ENCODE results near the gene DYNLRB2.

DNA sequence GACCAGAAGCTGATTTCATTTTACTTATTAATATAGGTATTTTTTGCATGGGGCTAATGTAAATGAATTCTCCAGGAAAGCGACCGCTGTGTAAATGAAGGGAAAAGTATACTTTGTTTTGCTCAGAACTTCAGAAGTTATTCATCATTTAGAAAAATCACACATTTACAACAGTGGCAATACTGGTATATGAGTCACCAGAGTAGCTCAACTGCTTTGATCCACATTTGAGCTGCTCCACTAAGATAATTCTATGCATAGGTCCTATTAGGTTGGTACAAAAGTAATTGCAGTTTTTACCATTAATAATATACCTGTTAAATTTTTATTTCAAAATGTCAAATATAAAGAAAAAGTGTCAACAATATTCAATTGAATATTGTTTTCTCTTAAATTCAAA, 22.9 kb upstream of the DYNLRB2 start:
- no peak for TF ChIP-seq POLR2A (IDR thresholded peaks at IDR 0.05; ENCODE audit: low read depth, low read length)
- no peak for TF ChIP-seq RFX5 (IDR thresholded peaks at IDR 0.05; ENCODE audit: low read depth, low read length)
- no peak for TF ChIP-seq CTCF (IDR thresholded peaks at IDR 0.05 in 2 of 3, conservative IDR thresholded peaks at IDR 0.05 in 1 of 3; ENCODE audit: control insufficient read depth in 2 of 3, extremely low read depth in 1 of 3, insufficient read depth in 1 of 3, low read depth in 3 of 3, low read length in 3 of 3)
- TF ChIP-seq, protein P1, sequence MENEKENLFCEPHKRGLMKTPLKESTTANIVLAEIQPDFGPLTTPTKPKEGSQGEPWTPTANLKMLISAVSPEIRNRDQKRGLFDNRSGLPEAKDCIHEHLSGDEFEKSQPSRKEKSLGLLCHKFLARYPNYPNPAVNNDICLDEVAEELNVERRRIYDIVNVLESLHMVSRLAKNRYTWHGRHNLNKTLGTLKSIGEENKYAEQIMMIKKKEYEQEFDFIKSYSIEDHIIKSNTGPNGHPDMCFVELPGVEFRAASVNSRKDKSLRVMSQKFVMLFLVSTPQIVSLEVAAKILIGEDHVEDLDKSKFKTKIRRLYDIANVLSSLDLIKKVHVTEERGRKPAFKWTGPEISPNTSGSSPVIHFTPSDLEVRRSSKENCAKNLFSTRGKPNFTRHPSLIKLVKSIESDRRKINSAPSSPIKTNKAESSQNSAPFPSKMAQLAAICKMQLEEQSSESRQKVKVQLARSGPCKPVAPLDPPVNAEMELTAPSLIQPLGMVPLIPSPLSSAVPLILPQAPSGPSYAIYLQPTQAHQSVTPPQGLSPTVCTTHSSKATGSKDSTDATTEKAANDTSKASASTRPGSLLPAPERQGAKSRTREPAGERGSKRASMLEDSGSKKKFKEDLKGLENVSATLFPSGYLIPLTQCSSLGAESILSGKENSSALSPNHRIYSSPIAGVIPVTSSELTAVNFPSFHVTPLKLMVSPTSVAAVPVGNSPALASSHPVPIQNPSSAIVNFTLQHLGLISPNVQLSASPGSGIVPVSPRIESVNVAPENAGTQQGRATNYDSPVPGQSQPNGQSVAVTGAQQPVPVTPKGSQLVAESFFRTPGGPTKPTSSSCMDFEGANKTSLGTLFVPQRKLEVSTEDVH (IDR thresholded peaks at IDR 0.05; ENCODE audit: low read depth, partially characterized antibody), result no peak
- no peak for TF ChIP-seq KAT2A (conservative IDR thresholded peaks at IDR 0.05; ENCODE audit: control insufficient read depth, low read depth, low read length)
- no peak for TF ChIP-seq EZH2 (IDR thresholded peaks at IDR 0.05; ENCODE audit: borderline replicate concordance, control insufficient read depth, low read depth, low read length)
- TF ChIP-seq, protein P2, sequence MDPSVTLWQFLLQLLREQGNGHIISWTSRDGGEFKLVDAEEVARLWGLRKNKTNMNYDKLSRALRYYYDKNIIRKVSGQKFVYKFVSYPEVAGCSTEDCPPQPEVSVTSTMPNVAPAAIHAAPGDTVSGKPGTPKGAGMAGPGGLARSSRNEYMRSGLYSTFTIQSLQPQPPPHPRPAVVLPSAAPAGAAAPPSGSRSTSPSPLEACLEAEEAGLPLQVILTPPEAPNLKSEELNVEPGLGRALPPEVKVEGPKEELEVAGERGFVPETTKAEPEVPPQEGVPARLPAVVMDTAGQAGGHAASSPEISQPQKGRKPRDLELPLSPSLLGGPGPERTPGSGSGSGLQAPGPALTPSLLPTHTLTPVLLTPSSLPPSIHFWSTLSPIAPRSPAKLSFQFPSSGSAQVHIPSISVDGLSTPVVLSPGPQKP (IDR thresholded peaks at IDR 0.05; ENCODE audit: low read depth, low read length), result no peak
- TF ChIP-seq USF2 (IDR thresholded peaks at IDR 0.05; ENCODE audit: borderline replicate concordance, low read depth, low read length), result no peak
- TF ChIP-seq ZNF274 (IDR thresholded peaks at IDR 0.05; ENCODE audit: insufficient read depth, insufficient read length), result no peak
- TF ChIP-seq E2F4 (IDR thresholded peaks at IDR 0.05; ENCODE audit: low read depth, low read length), result no peak
- TF ChIP-seq POLR2AphosphoS2 (IDR thresholded peaks at IDR 0.05; ENCODE audit: low read depth, low read length), result no peak
- no peak for TF ChIP-seq ETV6 (conservative IDR thresholded peaks at IDR 0.05 in 1 of 2, IDR thresholded peaks at IDR 0.05 in 1 of 2; ENCODE audit: borderline replicate concordance in 1 of 2, low read depth in 1 of 2)
- TF ChIP-seq HCFC1 (IDR thresholded peaks at IDR 0.05; ENCODE audit: low read length), result no peak
